Retina (tissue), 1 donor: ENCODE results near the gene REEP3.
A peak's percentile ranks its signal among the peaks of the same experiment; 100 is the strongest.

Experiments
- DNase-seq: peaks from one replicate; pipeline ENCODE4 v3.0.0-alpha.2; 2016

Gene REEP3

DNA sequence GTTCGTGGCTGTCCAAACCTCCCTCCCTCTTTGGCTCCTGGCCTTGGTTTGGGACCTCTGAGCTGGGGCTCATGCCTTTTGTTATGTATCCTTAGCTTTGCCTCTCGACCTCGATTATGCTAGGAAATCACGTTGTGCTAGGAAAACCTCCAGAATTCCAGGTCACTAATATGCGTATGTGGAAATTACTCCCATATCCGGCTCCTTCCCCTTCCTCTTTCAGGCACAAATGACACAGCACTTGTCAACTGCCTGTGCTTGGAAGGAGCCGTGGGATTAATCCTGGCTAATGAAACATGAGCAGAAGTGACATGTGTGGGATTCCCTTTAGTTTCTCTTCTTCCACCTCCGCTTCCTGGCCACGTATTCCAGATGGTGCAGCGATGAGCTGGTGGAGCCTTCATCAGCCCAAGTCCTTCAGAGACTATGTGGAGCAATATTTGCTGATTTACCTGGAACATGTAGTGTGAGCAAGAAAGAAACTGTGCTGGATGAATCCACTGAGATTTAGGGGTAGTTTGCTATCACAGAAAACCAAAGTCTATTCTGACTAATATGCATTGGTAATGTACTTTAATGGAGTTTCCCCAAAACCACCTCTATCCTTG is 149.2 kb downstream of the REEP3 start:
- DNase-seq = peak; percentile 39

DNA sequence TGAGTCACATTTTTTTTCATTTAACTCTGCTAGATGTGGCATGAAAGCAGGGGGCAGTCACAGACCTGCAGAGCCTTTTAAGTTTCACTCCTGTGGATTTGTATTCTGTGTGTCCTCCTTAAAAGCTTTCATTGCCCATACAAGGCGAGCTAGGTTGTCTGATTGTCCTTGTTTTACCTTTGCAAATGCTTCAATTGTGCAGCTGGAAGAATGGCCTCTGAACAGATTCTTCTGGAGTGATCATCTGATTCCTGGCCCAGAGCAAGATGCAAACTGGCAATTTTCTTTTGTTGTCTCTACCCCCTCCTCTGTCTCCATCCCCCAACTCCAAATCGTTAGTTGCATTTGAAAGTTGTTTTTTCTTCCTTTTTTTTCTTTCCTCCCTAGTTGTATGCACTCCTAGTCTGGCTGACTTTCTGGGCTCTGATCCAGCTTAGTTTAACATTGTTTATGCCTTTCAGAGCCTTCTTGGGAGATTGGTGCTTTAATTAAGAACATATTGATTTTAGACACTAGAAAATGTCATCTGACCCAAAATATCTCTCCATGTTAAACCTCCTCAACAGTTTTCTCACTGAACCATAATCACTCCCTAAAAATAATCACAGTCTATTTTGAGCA is 150.2 kb downstream of the REEP3 start:
- DNase-seq = no peak

DNA sequence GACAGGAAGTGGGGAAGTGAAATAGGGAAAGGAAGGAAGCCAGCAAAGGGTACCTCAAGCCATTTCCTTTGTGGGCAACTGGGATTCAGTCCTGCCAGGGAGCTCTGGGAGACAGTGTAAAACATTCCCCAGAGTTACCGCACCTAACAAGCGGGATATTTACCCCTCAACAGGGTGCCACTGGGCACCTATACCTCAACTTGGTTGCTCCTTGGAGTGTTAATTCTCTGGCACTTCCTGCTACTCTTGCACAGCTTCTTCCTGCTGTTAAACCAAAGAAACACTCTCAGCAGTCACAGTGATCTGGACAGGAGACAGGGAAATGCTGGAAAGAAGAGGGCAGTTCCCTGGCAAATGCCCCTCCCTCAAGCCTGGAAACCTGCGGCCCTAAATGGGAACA is 151.3 kb downstream of the REEP3 start:
- DNase-seq = no peak

DNA sequence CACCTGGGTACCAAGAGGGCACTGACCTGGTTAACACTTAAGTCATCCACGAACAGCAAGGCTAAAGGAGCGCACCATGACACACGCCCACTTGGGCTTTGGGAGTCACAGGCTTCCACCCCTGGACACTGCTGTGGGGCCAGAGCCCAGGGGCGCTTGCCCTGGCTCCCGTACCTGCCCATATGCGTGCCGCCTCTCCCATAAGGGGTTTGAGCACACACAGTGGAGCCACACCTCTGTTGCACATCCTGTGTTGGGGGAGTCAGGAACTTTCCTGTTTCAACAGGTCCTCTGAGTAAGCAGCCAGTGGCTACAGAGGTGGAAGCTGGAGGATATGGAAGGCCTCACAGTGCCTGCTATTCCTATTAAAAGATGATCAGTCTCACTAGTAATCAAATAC is 152.0 kb downstream of the REEP3 start:
- no peak for DNase-seq

DNA sequence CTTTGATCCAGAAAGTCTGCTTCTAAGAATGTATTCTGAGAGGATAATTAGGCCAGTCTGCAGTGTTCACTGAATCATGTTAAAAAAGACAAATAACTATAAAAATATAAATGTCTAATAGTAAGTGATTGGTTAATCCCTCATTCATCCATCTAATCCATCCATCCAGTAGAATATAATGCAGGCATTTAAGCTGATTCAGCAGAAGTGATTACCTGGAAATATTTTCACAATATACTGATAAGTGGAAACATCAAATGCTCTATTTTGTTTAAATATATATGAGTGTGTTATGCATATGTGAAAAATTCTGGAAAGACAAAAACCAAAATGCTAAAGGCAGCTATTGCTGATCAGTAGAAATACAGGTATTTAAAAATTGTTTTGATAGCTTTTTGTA is 152.6 kb downstream of the REEP3 start:
- no peak for DNase-seq
